Measurements from ENCODE around the gene ZNF639. TPM values are rescaled to one million over a fixed set of nuclear protein-coding genes. Genes with fewer than 3 reads are reported as not detected.

The ZNF639 gene
- total RNA-seq, 1 experiment from 2014 or later = 44.1 TPM

DNA sequence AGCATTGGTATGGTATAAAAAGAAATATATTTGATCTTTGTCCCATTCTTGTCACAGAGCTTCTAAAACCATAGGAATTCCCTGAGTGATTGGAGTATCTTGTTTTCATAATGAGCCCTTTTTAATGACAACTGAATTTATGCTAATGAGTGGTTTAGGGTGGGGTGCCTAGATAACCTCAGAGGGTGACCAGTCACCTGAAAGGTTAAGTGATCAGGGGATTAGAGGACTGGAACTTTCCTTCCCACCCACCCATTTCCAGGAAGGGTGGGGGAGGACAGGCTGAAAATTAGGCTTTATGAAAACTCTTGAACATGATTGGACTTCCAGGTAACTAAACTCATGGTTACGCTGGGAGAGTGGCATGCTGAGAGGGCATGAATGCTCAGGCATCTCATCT, 33.2 kb downstream of the ZNF639 start:
- Histone ChIP-seq H3K27me3 (ENCODE audit: insufficient read depth, low read length) (no peaks in the 10 kb centered on the region), H3T11ph (ENCODE audit: low read length) (no peak overlapping the region), H2AFZ (ENCODE audit: low read length) (no peak overlapping the region), H3K18ac (ENCODE audit: insufficient read length, low read depth, low read length) (no peak overlapping the region), H2AK5ac (ENCODE audit: insufficient read length, low read length) (no peak overlapping the region), H2BK12ac (ENCODE audit: insufficient read length, low read depth, low read length) (no peak overlapping the region), H2BK15ac (ENCODE audit: low read depth, low read length) (no peak overlapping the region), H3K23me2 (ENCODE audit: insufficient read length, low read depth, low read length, poor library complexity, severe bottlenecking) (no peaks in the 10 kb centered on the region), H4K8ac (replicated peaks; ENCODE audit: insufficient read length, low read depth, low read length) (no peak overlapping the region), H4K91ac (ENCODE audit: insufficient read length, low read depth, low read length) (no peak overlapping the region), H3K14ac (ENCODE audit: insufficient read depth, low read length) (no peak overlapping the region), H2BK120ac (ENCODE audit: low read depth, low read length, poor library complexity, severe bottlenecking) (no peak overlapping the region), H4K20me1 (ENCODE audit: control insufficient read depth, insufficient read depth, insufficient read length) (no peaks in the 10 kb centered on the region), H3K4me1 (ENCODE audit: insufficient read depth, low read length) (no peaks in the 10 kb centered on the region), H3K9me3 (ENCODE audit: control insufficient read depth, low read depth, low read length) (no peaks in the 10 kb centered on the region), H3K27ac (ENCODE audit: insufficient read length, low read depth, low read length) (no peak overlapping the region), H2BK20ac (ENCODE audit: low read depth, low read length, poor library complexity, severe bottlenecking) (no peak overlapping the region), H2BK5ac (ENCODE audit: insufficient read length, low read length) (no peak overlapping the region), H4K5ac (ENCODE audit: insufficient read length, low read depth, low read length) (no peak overlapping the region), H3K56ac (ENCODE audit: insufficient read length, low read depth, low read length) (no peak overlapping the region), H3K9ac (ENCODE audit: extremely low read depth, insufficient read length, low read length) (no peak overlapping the region), H3K79me2 (ENCODE audit: insufficient read depth, low read length) (no peaks in the 10 kb centered on the region), H3K4me2 (ENCODE audit: insufficient read depth, insufficient read length, low read length) (no peak overlapping the region), H3K4ac (ENCODE audit: low read depth, low read length) (no peak overlapping the region), H3K23ac (ENCODE audit: insufficient read length, low read depth, low read length) (no peak overlapping the region), H3K79me1 (ENCODE audit: insufficient read depth, low read depth, low read length, poor library complexity, severe bottlenecking) (no peaks in the 10 kb centered on the region)
- no peak for DNase-seq
- Mint-ChIP-seq H3K4me3 (no peak overlapping the region), H3K27ac (no peak overlapping the region), H3K27me3 (ENCODE audit: low read depth) (no peaks in the 10 kb centered on the region), H3K9me3 (no peaks in the 10 kb centered on the region), H3K36me3 (ENCODE audit: insufficient read depth in 1 of 3, low read depth in 3 of 3) (peaks cover 18 to 71% (median 61%) of the 10 kb centered on the region in 3 experiments; a peak in 6 of 7 replicates), H3K4me1 (0 out of 4 replicates have a peak, but pooled peaks cover 0 to 4% of the 10 kb centered on the region in 2 experiments)
- no CpG with 5 or more reads among the region's 1 CpG for WGBS (ENCODE audit: extremely low coverage, insufficient read length, low lambda C conversion rate)
- TF ChIP-seq, protein P1, sequence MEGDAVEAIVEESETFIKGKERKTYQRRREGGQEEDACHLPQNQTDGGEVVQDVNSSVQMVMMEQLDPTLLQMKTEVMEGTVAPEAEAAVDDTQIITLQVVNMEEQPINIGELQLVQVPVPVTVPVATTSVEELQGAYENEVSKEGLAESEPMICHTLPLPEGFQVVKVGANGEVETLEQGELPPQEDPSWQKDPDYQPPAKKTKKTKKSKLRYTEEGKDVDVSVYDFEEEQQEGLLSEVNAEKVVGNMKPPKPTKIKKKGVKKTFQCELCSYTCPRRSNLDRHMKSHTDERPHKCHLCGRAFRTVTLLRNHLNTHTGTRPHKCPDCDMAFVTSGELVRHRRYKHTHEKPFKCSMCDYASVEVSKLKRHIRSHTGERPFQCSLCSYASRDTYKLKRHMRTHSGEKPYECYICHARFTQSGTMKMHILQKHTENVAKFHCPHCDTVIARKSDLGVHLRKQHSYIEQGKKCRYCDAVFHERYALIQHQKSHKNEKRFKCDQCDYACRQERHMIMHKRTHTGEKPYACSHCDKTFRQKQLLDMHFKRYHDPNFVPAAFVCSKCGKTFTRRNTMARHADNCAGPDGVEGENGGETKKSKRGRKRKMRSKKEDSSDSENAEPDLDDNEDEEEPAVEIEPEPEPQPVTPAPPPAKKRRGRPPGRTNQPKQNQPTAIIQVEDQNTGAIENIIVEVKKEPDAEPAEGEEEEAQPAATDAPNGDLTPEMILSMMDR (conservative IDR thresholded peaks at IDR 0.05) = no peak
